Panc1 (cell line): Measurements from ENCODE around the gene TIGD3. TPM values are rescaled to one million over a fixed set of nuclear protein-coding genes. Genes with fewer than 3 reads are reported as not detected.
A peak's percentile ranks its signal among the peaks of the same experiment; 100 is the strongest.

Experiments
- ATAC-seq: fragments of 200-7000 bp; cut with Tn5 transposase; 2 replicates; pipeline ENCODE4 v1.9.1; 2020; ENCODE audit warnings: mild to moderate bottlenecking, moderate library complexity
- BruUV-seq: library from RNA; stranded (reverse); fragments of 400-500 nt; replicated peaks from 2 replicates; lab custom pipeline; 2021; lab: Mats Ljungman, UMichigan
- CTCF ChIA-PET: fragments of 300-600 bp; sonication (Branson Sonifier 250); formaldehyde crosslinking; loops from one replicate; lab custom pipeline; 2022; ENCODE audit warnings: antibody characterized with exemption; lab: Charles Lee
- POLR2A ChIA-PET: fragments of 300-600 bp; sonication (Branson Sonifier 250); formaldehyde crosslinking; loops from one replicate; lab custom pipeline; 2022; ENCODE audit warnings: antibody characterized with exemption; lab: Charles Lee
- DNase-seq: peaks from one replicate; pipeline ENCODE4 v3.0.0-alpha.2; 2010; ENCODE audit warnings: low read depth, low spot score
- H3K27ac ChIP-seq: 2 replicates; pipeline ENCODE4 v1.5.1; 2011; ENCODE audit warnings: mild to moderate bottlenecking, low read length, inconsistent platforms
- H3K27me3 ChIP-seq: fragments of 200-500 bp; sonication (Bioruptor generic); 2 replicates; pipeline ENCODE4 v1.6.0; 2014; ENCODE audit warnings: low read length, inconsistent platforms; ENCODE audit not compliant: control insufficient read depth, insufficient read depth
- H3K36me3 ChIP-seq: fragments of 200-500 bp; sonication (Bioruptor generic); 2 replicates; pipeline ENCODE4 v1.5.1; 2014; ENCODE audit warnings: inconsistent platforms, mild to moderate bottlenecking, low read length, moderate library complexity; ENCODE audit not compliant: control insufficient read depth, insufficient read depth
- H3K4me1 ChIP-seq: 2 replicates; pipeline ENCODE4 v1.5.1; 2011; ENCODE audit warnings: inconsistent platforms, mild to moderate bottlenecking, low read length, moderate library complexity; ENCODE audit not compliant: control insufficient read depth, insufficient read depth
- H3K4me3 ChIP-seq, 2 experiments: 2 replicates each; pipeline ENCODE4 v1.5.1; 2011 to 2012; ENCODE audit warnings: low read depth in 2 of 2, low read length in 2 of 2, mild to moderate bottlenecking in 2 of 2, inconsistent platforms in 1 of 2, moderate library complexity in 1 of 2
- H3K9me3 ChIP-seq: fragments of 200-500 bp; sonication (Bioruptor generic); 2 replicates; pipeline ENCODE4 v1.5.1; 2014; ENCODE audit warnings: low read depth, mild to moderate bottlenecking, inconsistent platforms, low read length, moderate library complexity; ENCODE audit not compliant: control insufficient read depth, insufficient read depth
- CTCF ChIP-seq: fragments of 450-650 bp; IDR thresholded peaks from 2 replicates; pipeline ENCODE4 v1.5.1; 2017; ENCODE audit warnings: mild to moderate bottlenecking
- POLR2AphosphoS5 ChIP-seq: IDR thresholded peaks from 2 replicates; pipeline ENCODE4 v1.6.1; 2012; ENCODE audit warnings: mild to moderate bottlenecking, low read depth, low read length, moderate library complexity
- SIN3A ChIP-seq: IDR thresholded peaks from 2 replicates; pipeline ENCODE4 v1.6.1; 2012; ENCODE audit warnings: low read depth, mild to moderate bottlenecking, low read length, moderate library complexity, borderline replicate concordance; ENCODE audit not compliant: insufficient read depth
- TCF7L2 ChIP-seq: IDR thresholded peaks from 2 replicates; pipeline ENCODE4 v1.6.1; 2011; ENCODE audit warnings: mild to moderate bottlenecking, low read depth, low read length, inconsistent platforms
- in situ Hi-C: cut with HindIII; loops from 2 replicates; pipeline ENCODE4 v1.10.0; 2016; ENCODE audit warnings: low sequenced_read_pairs, low pct_unique_long_range_greater_than_20kb
- intact Hi-C: fragments of 100-400 bp; cut with micrococcal nuclease; formaldehyde crosslinking; loops from one replicate; pipeline ENCODE4 v1.10.0; 2022; ENCODE audit not compliant: unreplicated experiment
- total RNA-seq: library from RNA; stranded (reverse); gene quantifications from one replicate; pipeline ENCODE4 v1.2.1, GENCODE V29; 2021; ENCODE audit not compliant: unreplicated experiment
- TF ChIP-seq, protein P1 (sequence below), 2 experiments: IDR thresholded peaks; 2 replicates each; pipeline ENCODE4 v1.6.1; 2011 to 2012; ENCODE audit warnings: low read depth in 2 of 2, control low read depth in 1 of 2, low read length in 1 of 2, mild to moderate bottlenecking in 1 of 2, moderate library complexity in 1 of 2; ENCODE audit not compliant: insufficient read depth in 1 of 2

Gene TIGD3
- total RNA-seq, 1 experiment from 2014 or later, result 2.4 TPM

DNA sequence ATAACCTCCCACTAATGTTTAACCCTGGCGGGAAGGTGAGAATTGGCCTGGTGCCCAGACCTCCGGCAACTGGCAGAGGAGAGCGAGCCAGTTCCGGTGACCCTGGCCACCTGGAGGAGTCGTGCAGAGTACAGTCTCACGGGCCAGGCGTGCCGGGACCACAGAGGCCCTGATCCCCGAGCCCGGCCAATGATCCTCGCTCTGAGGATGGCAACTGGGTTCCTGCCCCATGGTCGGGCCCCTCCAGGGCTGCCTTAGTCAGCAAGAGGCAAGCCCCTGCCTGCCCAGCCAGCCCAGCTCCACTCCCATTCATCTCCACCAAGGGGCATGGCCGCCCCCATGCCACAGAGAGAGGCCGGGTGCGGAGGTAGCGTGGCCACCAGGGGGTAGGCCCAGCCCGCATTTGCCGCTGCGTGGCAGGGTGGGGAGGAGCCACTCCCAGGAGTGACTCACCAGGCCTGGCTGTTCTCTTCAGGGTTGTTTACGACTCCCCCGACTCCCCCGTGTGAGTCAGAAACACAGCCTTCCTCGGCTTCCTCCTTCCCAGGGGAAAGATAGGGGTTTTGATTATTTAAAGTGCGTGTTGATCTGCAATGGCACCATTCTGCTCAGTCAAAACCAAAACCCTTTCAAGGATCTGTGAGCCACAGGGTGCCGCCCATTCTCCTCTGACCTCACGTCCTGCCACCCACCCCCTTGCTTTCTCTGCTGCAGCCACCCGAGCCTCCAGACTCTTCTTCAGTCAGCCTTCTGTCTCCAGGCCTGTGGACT lies 27.7 kb downstream of the TIGD3 start, which contains the start of gene SLC25A45:
Gene SLC25A45 (minus strand): TSS at position 614 of the 771 bp plus-strand sequence. CDS start 695 bp downstream, outside the sequence.
- Histone ChIP-seq H3K27me3 (no peaks in the 10 kb centered on the region), H3K4me1 (peaks cover 39% of the 10 kb centered on the region), H3K4me3 (peak within 1 kb of the TSS; percentile 36 to 51), H3K9me3 (no peaks in the 10 kb centered on the region), H3K27ac (peak within 1 kb of the TSS; percentile 92), H3K36me3 (no peaks in the 10 kb centered on the region; the same call in 1 of the 2 replicates)
- CTCF ChIA-PET, result interaction anchor here (0.5 to 1.1 kb wide), 4 partner anchors 16 to 206 kb away, joined by 3 to 10 read pairs (median 4); no protein-coding TSS in a partner anchor
- DNase-seq (peak; percentile 85), ATAC-seq (peak; percentile 93)
- TF ChIP-seq, protein P1, sequence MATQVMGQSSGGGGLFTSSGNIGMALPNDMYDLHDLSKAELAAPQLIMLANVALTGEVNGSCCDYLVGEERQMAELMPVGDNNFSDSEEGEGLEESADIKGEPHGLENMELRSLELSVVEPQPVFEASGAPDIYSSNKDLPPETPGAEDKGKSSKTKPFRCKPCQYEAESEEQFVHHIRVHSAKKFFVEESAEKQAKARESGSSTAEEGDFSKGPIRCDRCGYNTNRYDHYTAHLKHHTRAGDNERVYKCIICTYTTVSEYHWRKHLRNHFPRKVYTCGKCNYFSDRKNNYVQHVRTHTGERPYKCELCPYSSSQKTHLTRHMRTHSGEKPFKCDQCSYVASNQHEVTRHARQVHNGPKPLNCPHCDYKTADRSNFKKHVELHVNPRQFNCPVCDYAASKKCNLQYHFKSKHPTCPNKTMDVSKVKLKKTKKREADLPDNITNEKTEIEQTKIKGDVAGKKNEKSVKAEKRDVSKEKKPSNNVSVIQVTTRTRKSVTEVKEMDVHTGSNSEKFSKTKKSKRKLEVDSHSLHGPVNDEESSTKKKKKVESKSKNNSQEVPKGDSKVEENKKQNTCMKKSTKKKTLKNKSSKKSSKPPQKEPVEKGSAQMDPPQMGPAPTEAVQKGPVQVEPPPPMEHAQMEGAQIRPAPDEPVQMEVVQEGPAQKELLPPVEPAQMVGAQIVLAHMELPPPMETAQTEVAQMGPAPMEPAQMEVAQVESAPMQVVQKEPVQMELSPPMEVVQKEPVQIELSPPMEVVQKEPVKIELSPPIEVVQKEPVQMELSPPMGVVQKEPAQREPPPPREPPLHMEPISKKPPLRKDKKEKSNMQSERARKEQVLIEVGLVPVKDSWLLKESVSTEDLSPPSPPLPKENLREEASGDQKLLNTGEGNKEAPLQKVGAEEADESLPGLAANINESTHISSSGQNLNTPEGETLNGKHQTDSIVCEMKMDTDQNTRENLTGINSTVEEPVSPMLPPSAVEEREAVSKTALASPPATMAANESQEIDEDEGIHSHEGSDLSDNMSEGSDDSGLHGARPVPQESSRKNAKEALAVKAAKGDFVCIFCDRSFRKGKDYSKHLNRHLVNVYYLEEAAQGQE (IDR thresholded peaks at IDR 0.05; ENCODE audit: insufficient read depth in 1 of 2, low read depth in 2 of 2, low read length in 1 of 2), result 0 out of 4 replicates have a peak, but pooled peaks of 1 of the 2 experiments have one; percentile 13
- TF ChIP-seq SIN3A, result 0 out of 2 replicates have a peak, but pooled peaks have one; percentile 1
- no peak for TF ChIP-seq TCF7L2
- peak; percentile 67 for TF ChIP-seq POLR2AphosphoS5
- peak; percentile 90; the same call in 1 of the 2 replicates for TF ChIP-seq CTCF
- POLR2A ChIA-PET, result interaction anchor here (0.6 to 0.7 kb wide), 3 partner anchors 21 to 117 kb away, joined by 7 to 16 read pairs (median 8); partner anchors contain the start of gene MALAT1
- intact Hi-C loops (no loop called here), in situ Hi-C loops (no loop called here)
- BruUV-seq, result no TSS peak

DNA sequence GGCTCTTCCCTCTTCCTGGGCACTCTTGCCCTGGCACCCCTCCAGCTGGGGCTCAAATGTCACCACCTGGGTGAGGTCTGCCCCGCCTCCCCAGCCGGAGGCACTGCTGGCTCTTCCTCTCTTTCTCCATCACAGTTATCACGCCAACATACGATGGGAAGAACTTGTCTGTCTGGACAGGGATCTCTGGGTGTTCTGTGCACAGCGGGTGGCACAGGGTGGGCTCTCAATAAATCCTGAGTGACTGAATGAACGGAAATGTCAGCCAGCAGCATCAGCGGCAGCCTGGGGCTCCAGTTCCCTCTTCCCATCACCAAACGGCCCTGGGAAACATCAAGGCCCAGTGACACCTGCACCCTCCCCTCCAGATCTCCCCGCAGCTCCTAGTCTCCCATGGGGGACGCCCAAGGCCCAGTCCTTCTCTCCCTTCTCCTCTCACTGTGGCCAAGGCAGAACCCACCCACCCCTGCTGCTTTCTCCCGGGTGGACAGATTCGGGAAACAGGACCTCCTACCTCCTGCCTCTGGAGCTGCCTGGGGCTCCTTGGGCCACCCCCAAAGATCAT lies 28.3 kb downstream of the TIGD3 start:
- Histone ChIP-seq H3K4me3 (peak overlapping the region; percentile 36 to 51), H3K9me3 (no peaks in the 10 kb centered on the region), H3K27me3 (no peaks in the 10 kb centered on the region), H3K27ac (peak overlapping the region; percentile 92), H3K36me3 (no peaks in the 10 kb centered on the region; the same call in 1 of the 2 replicates), H3K4me1 (peaks cover 45% of the 10 kb centered on the region)
- ATAC-seq, result no peak
- in situ Hi-C loops, result no loop called here
- intact Hi-C loops, result no loop called here
- ChIA-PET POLR2A (interaction anchor here (0.8 kb wide), 1 partner anchor 114 kb away, joined by 3 read pairs; no protein-coding TSS in a partner anchor), CTCF (interaction anchor here (1.1 kb wide), 1 partner anchor 15 kb away, joined by 3 read pairs; no protein-coding TSS in a partner anchor)
- TF ChIP-seq TCF7L2 (no peak), CTCF (no peak), POLR2AphosphoS5 (no peak), SIN3A (no peak)
- TF ChIP-seq, protein P1 (IDR thresholded peaks at IDR 0.05; ENCODE audit: insufficient read depth in 1 of 2, low read depth in 2 of 2, low read length in 1 of 2), result no peak
- no TSS peak for BruUV-seq
- no peak for DNase-seq
